HCT116 (cell line): Measurements from ENCODE around the gene SH3D19. TPM values are rescaled to one million over a fixed set of nuclear protein-coding genes. Genes with fewer than 3 reads are reported as not detected.

Experiments
- ATAC-seq: fragments of 200-7000 bp; cut with Tn5 transposase; 2 replicates; pipeline ENCODE4 v1.9.1; 2020; ENCODE audit warnings: mild to moderate bottlenecking, moderate library complexity
- BruUV-seq: library from RNA; stranded (reverse); fragments of 400-500 nt; replicated peaks from 2 replicates; lab custom pipeline; 2021; lab: Mats Ljungman, UMichigan
- CTCF ChIA-PET: fragments of 300-600 bp; sonication (Branson Sonifier 250); formaldehyde crosslinking; loops from one replicate; lab custom pipeline; 2021; ENCODE audit warnings: antibody characterized with exemption; lab: Charles Lee
- POLR2A ChIA-PET: fragments of 300-600, 350-600 bp; sonication (Branson Sonifier 250); formaldehyde crosslinking; loops from one replicate; lab custom pipeline; 2021; ENCODE audit warnings: antibody characterized with exemption; lab: Charles Lee
- RAD21 ChIA-PET, 2 experiments: fragments of 300-600 bp; sonication (Branson Sonifier 250); formaldehyde crosslinking; loops; one replicate each; lab custom pipeline; 2023; ENCODE audit warnings: low total read pairs in 2 of 2; ENCODE audit not compliant: uncharacterized antibody in 2 of 2, unreplicated experiment in 2 of 2, low non-redundant PET in 1 of 2; lab: Charles Lee
- DNase-seq: peaks from one replicate; pipeline ENCODE4 v3.0.0-alpha.2; 2010; ENCODE audit warnings: low read depth, low spot score
- H2AFZ ChIP-seq: fragments of 200-600 bp; shearing (Covaris generic), sonication (generic); 2 replicates; pipeline ENCODE4 v1.6.1; 2017; ENCODE audit warnings: low read depth, mixed run types, mixed read lengths, antibody characterized with exemption, low read length; ENCODE audit not compliant: poor library complexity, severe bottlenecking
- H3K27ac ChIP-seq: 2 replicates; pipeline ENCODE4 v1.5.1; 2012; ENCODE audit warnings: low read depth, low read length
- H3K27me3 ChIP-seq: fragments of 200-600 bp; sonication (generic); 2 replicates; pipeline ENCODE4 v1.6.1; 2016; ENCODE audit warnings: mixed run types, low read length, mixed read lengths; ENCODE audit not compliant: insufficient read depth
- H3K36me3 ChIP-seq, 2 experiments: fragments of 200-500 bp in 1 of 2; fragments of 200-600 bp in 1 of 2; sonication (Bioruptor generic) in 1 of 2; sonication (generic) in 1 of 2; 2 replicates each; pipeline versions ENCODE4 v1.5.1 to v1.6.1; 2014 to 2016; ENCODE audit warnings: low read length in 2 of 2, inconsistent platforms in 1 of 2, mixed read lengths in 1 of 2, mixed run types in 1 of 2; ENCODE audit not compliant: insufficient read depth in 2 of 2, control insufficient read depth in 1 of 2
- H3K4me1 ChIP-seq, 2 experiments: fragments of 200-600 bp in 1 of 2; sonication (generic) in 1 of 2; 2 replicates each; pipeline versions ENCODE4 v1.5.1 to v1.6.1; 2012 to 2017; ENCODE audit warnings: low read length in 2 of 2, inconsistent platforms in 1 of 2, mild to moderate bottlenecking in 1 of 2, mixed read lengths in 1 of 2, mixed run types in 1 of 2, moderate library complexity in 1 of 2; ENCODE audit not compliant: insufficient read depth in 2 of 2, control insufficient read depth in 1 of 2
- H3K4me2 ChIP-seq: fragments of 200-600 bp; sonication (generic); 2 replicates; pipeline ENCODE4 v1.6.1; 2017; ENCODE audit warnings: mixed run types, low read length, mixed read lengths
- H3K4me3 ChIP-seq, 2 experiments: fragments of 200-600 bp in 1 of 2; sonication (generic) in 1 of 2; replicated peaks in 1 of 2; 2 replicates each; pipeline ENCODE4 v1.5.1; 2011 to 2016; ENCODE audit warnings: low read length in 2 of 2, control low read depth in 1 of 2, low read depth in 1 of 2, mild to moderate bottlenecking in 1 of 2, mixed read lengths in 1 of 2, mixed run types in 1 of 2
- H3K79me2 ChIP-seq: fragments of 200-600 bp; sonication (generic); 2 replicates; pipeline ENCODE4 v1.6.1; 2017; ENCODE audit warnings: mild to moderate bottlenecking, mixed run types, low read length, moderate library complexity, mixed read lengths; ENCODE audit not compliant: insufficient read depth
- H3K9ac ChIP-seq: fragments of 200-600 bp; sonication (generic); 2 replicates; pipeline ENCODE4 v1.6.1; 2016; ENCODE audit warnings: low read length, mixed read lengths
- H3K9me2 ChIP-seq: fragments of 200-600 bp; sonication (generic), shearing (Covaris generic); 2 replicates; pipeline ENCODE4 v1.6.1; 2017; ENCODE audit warnings: mixed run types, mild to moderate bottlenecking, moderate library complexity; ENCODE audit not compliant: insufficient read depth
- H3K9me3 ChIP-seq, 2 experiments: fragments of 200-500 bp in 1 of 2; fragments of 200-600 bp in 1 of 2; sonication (Bioruptor generic) in 1 of 2; sonication (generic) in 1 of 2; 2 replicates each; pipeline ENCODE4 v1.6.1; 2014 to 2017; ENCODE audit warnings: low read length in 2 of 2, mixed read lengths in 2 of 2, inconsistent platforms in 1 of 2, low read depth in 1 of 2, mild to moderate bottlenecking in 1 of 2, mixed run types in 1 of 2, moderate library complexity in 1 of 2; ENCODE audit not compliant: control insufficient read depth in 1 of 2, insufficient read depth in 1 of 2
- H4K20me1 ChIP-seq: fragments of 200-600 bp; sonication (generic), shearing (Covaris generic); 2 replicates; pipeline ENCODE4 v1.6.1; 2017; ENCODE audit warnings: mixed run types, mild to moderate bottlenecking, moderate library complexity; ENCODE audit not compliant: insufficient read depth
- CBX3 ChIP-seq: IDR thresholded peaks from 2 replicates; pipeline ENCODE4 v1.6.1; 2012; ENCODE audit warnings: low read depth
- EGR1 ChIP-seq: IDR thresholded peaks from 2 replicates; pipeline ENCODE4 v1.6.1; 2012; ENCODE audit warnings: low read depth
- ELF1 ChIP-seq: IDR thresholded peaks from 2 replicates; pipeline ENCODE4 v1.6.1; 2012; ENCODE audit warnings: low read depth, borderline replicate concordance
- JUND ChIP-seq: IDR thresholded peaks from 2 replicates; pipeline ENCODE4 v1.6.1; 2012
- POLR2A ChIP-seq: IDR thresholded peaks from 2 replicates; pipeline ENCODE4 v1.7.0; 2011; ENCODE audit warnings: borderline replicate concordance; ENCODE audit not compliant: insufficient read depth, insufficient read length; ENCODE audit errors: extremely low read depth
- POLR2AphosphoS5 ChIP-seq: IDR thresholded peaks from 2 replicates; pipeline ENCODE4 v1.6.1; 2011; ENCODE audit warnings: mild to moderate bottlenecking, low read depth, low read length, moderate library complexity
- RAD21 ChIP-seq: IDR thresholded peaks from 2 replicates; pipeline ENCODE4 v1.6.1; 2012; ENCODE audit warnings: low read depth, mild to moderate bottlenecking
- TCF7L2 ChIP-seq: IDR thresholded peaks from 2 replicates; pipeline ENCODE4 v1.7.0; 2011; ENCODE audit warnings: borderline replicate concordance, inconsistent platforms; ENCODE audit not compliant: insufficient read depth, insufficient read length; ENCODE audit errors: extremely low read depth
- YY1 ChIP-seq: IDR thresholded peaks from 2 replicates; pipeline ENCODE4 v1.6.1; 2011; ENCODE audit warnings: low read length, low read depth, moderate library complexity, mild to moderate bottlenecking; ENCODE audit not compliant: insufficient replicate concordance; ENCODE audit errors: extremely low read depth
- ZBTB33 ChIP-seq: IDR thresholded peaks from 2 replicates; pipeline ENCODE4 v1.6.1; 2011; ENCODE audit warnings: mild to moderate bottlenecking, low read length, moderate library complexity; ENCODE audit not compliant: insufficient replicate concordance; ENCODE audit errors: extremely low read depth
- intact Hi-C: fragments of 100-400 bp; cut with micrococcal nuclease; formaldehyde crosslinking; loops from 2 replicates; pipeline ENCODE4 v1.10.0; 2022
- total RNA-seq: library from RNA; stranded (reverse); gene quantifications from one replicate; pipeline ENCODE4 v1.2.1, GENCODE V29; 2021; ENCODE audit not compliant: unreplicated experiment
- TF ChIP-seq, protein P1 (sequence below): IDR thresholded peaks from 2 replicates; pipeline ENCODE4 v1.6.1; 2012
- TF ChIP-seq, protein P2 (sequence below), 3 experiments: fragments of 200-600 bp in 1 of 3; sonication (generic) in 1 of 3; IDR thresholded peaks in 2 of 3; conservative IDR thresholded peaks in 1 of 3; 2 replicates each; pipeline ENCODE4 v1.5.1; 2012 to 2017; ENCODE audit warnings: low read depth in 2 of 3, low read length in 2 of 3, antibody characterized with exemption in 1 of 3, borderline replicate concordance in 1 of 3, control low read depth in 1 of 3, mild to moderate bottlenecking in 1 of 3, mixed read lengths in 1 of 3, mixed run types in 1 of 3, moderate library complexity in 1 of 3; ENCODE audit not compliant: insufficient read depth in 1 of 3

SH3D19 gene
- total RNA-seq, 1 experiment from 2014 or later, result 37.5 TPM

GRCh38 chr4:151246742-151247141, 78.7 kb downstream of the SH3D19 start:
- H2AFZ ChIP-seq, result no peak overlapping the region
- H3K9ac ChIP-seq, result no peak overlapping the region
- ChIA-PET POLR2A (no interaction called here), CTCF (no interaction called here), RAD21 (no interaction called here)
- H4K20me1 ChIP-seq, result no peaks in the 10 kb centered on the region
- no peaks in the 10 kb centered on the region for H3K36me3 ChIP-seq
- H3K4me1 ChIP-seq, result no peaks in the 10 kb centered on the region
- DNase-seq (no peak), ATAC-seq (no peak)
- no peaks in the 10 kb centered on the region for H3K27me3 ChIP-seq
- BruUV-seq, result no TSS peak
- no peak overlapping the region for H3K4me3 ChIP-seq
- H3K9me2 ChIP-seq, result no peaks in the 10 kb centered on the region
- H3K27ac ChIP-seq, result no peak overlapping the region
- no peaks in the 10 kb centered on the region for H3K79me2 ChIP-seq
- TF ChIP-seq EGR1 (no peak), YY1 (no peak), ELF1 (no peak), JUND (no peak), POLR2AphosphoS5 (no peak), TCF7L2 (no peak), RAD21 (no peak), ZBTB33 (no peak), CBX3 (no peak), POLR2A (no peak)
- TF ChIP-seq, protein P1, sequence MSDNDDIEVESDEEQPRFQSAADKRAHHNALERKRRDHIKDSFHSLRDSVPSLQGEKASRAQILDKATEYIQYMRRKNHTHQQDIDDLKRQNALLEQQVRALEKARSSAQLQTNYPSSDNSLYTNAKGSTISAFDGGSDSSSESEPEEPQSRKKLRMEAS, result no peak
- TF ChIP-seq, protein P2, sequence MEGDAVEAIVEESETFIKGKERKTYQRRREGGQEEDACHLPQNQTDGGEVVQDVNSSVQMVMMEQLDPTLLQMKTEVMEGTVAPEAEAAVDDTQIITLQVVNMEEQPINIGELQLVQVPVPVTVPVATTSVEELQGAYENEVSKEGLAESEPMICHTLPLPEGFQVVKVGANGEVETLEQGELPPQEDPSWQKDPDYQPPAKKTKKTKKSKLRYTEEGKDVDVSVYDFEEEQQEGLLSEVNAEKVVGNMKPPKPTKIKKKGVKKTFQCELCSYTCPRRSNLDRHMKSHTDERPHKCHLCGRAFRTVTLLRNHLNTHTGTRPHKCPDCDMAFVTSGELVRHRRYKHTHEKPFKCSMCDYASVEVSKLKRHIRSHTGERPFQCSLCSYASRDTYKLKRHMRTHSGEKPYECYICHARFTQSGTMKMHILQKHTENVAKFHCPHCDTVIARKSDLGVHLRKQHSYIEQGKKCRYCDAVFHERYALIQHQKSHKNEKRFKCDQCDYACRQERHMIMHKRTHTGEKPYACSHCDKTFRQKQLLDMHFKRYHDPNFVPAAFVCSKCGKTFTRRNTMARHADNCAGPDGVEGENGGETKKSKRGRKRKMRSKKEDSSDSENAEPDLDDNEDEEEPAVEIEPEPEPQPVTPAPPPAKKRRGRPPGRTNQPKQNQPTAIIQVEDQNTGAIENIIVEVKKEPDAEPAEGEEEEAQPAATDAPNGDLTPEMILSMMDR (IDR thresholded peaks at IDR 0.05 in 2 of 3, conservative IDR thresholded peaks at IDR 0.05 in 1 of 3; ENCODE audit: borderline replicate concordance in 1 of 3, insufficient read depth in 1 of 3, low read depth in 2 of 3, low read length in 2 of 3), result no peak
- TF ChIP-seq, all 23 proteins: peak for 0
- intact Hi-C loops, result no loop called here
- no peaks in the 10 kb centered on the region for H3K9me3 ChIP-seq
- H3K4me2 ChIP-seq, result no peak overlapping the region
